ENCODE data around the gene RAD50.
"Not testable (repeated sequence)": the region's sequence is repeated elsewhere in the genome, so short reads cannot be mapped to it uniquely, and the experiment has no call there.

GRCh38 chr5:132691755-132692631, 135.2 kb downstream of the RAD50 start:
- TF ChIP-seq, protein P1, sequence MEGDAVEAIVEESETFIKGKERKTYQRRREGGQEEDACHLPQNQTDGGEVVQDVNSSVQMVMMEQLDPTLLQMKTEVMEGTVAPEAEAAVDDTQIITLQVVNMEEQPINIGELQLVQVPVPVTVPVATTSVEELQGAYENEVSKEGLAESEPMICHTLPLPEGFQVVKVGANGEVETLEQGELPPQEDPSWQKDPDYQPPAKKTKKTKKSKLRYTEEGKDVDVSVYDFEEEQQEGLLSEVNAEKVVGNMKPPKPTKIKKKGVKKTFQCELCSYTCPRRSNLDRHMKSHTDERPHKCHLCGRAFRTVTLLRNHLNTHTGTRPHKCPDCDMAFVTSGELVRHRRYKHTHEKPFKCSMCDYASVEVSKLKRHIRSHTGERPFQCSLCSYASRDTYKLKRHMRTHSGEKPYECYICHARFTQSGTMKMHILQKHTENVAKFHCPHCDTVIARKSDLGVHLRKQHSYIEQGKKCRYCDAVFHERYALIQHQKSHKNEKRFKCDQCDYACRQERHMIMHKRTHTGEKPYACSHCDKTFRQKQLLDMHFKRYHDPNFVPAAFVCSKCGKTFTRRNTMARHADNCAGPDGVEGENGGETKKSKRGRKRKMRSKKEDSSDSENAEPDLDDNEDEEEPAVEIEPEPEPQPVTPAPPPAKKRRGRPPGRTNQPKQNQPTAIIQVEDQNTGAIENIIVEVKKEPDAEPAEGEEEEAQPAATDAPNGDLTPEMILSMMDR (IDR thresholded peaks at IDR 0.05) = not testable (repeated sequence)
- not testable (repeated sequence) for TF ChIP-seq POLR2A, EP300 (IDR thresholded peaks at IDR 0.05)
